ENCODE results near the gene UBAP2. TPM values are rescaled to one million over a fixed set of nuclear protein-coding genes. Genes with fewer than 3 reads are reported as not detected.
"Not testable (repeated sequence)": the region's sequence is repeated elsewhere in the genome, so short reads cannot be mapped to it uniquely, and the experiment has no call there.

Gene UBAP2
- total RNA-seq, 1 donor from 2014 or later: 54.6 TPM

- DNase-seq (ENCODE audit: low spot score): no peak
Measured at GRCh38 chr9:34049630-34050384, 1.1 kb upstream of the UBAP2 start.

GRCh38 chr9:34047864-34048726 lies 592 bp downstream of the UBAP2 start:
- DNase-seq (ENCODE audit: low spot score): peak; percentile 54

- DNase-seq (ENCODE audit: low spot score): no peak
Measured at GRCh38 chr9:34046784-34047379, 1.8 kb downstream of the UBAP2 start.

GRCh38 chr9:34045903-34046302 lies 2.8 kb downstream of the UBAP2 start:
- no peak for DNase-seq (ENCODE audit: low spot score)

- not testable (repeated sequence) for DNase-seq (ENCODE audit: low spot score)
Measured at GRCh38 chr9:34042074-34042473, 6.6 kb downstream of the UBAP2 start.

- DNase-seq (ENCODE audit: low spot score): not testable (repeated sequence)
Measured at GRCh38 chr9:34038851-34039250, 9.8 kb downstream of the UBAP2 start.

- no peak for DNase-seq (ENCODE audit: low spot score)
Measured at GRCh38 chr9:34037626-34038025, 11.1 kb downstream of the UBAP2 start.

- DNase-seq (ENCODE audit: low spot score): no peak
Measured at GRCh38 chr9:34036625-34037024, 12.1 kb downstream of the UBAP2 start.

GRCh38 chr9:34035656-34036055 lies 13.0 kb downstream of the UBAP2 start:
- no peak for DNase-seq (ENCODE audit: low spot score)

GRCh38 chr9:34034698-34035065 lies 14.0 kb downstream of the UBAP2 start:
- DNase-seq (ENCODE audit: low spot score): no peak

GRCh38 chr9:34032631-34033030 lies 16.1 kb downstream of the UBAP2 start:
- no peak for DNase-seq (ENCODE audit: low spot score)

GRCh38 chr9:34027845-34028574 lies 20.7 kb downstream of the UBAP2 start:
- DNase-seq (ENCODE audit: low spot score): no peak

GRCh38 chr9:34025811-34026210 lies 22.9 kb downstream of the UBAP2 start:
- DNase-seq (ENCODE audit: low spot score): no peak

GRCh38 chr9:34025062-34025461 lies 23.6 kb downstream of the UBAP2 start:
- DNase-seq (ENCODE audit: low spot score): no peak

GRCh38 chr9:34024476-34024875 lies 24.2 kb downstream of the UBAP2 start:
- DNase-seq (ENCODE audit: low spot score): not testable (repeated sequence)

- DNase-seq (ENCODE audit: low spot score): no peak
Measured at GRCh38 chr9:34016149-34016548, 32.5 kb downstream of the UBAP2 start.

- no peak for DNase-seq (ENCODE audit: low spot score)
Measured at GRCh38 chr9:34010979-34011378, 37.7 kb downstream of the UBAP2 start.

- DNase-seq (ENCODE audit: low spot score): no peak
Measured at GRCh38 chr9:34001951-34002350, 46.7 kb downstream of the UBAP2 start.

- no peak for DNase-seq (ENCODE audit: low spot score)
Measured at GRCh38 chr9:34001298-34001697, 47.4 kb downstream of the UBAP2 start.

GRCh38 chr9:33995449-33995848 lies 53.2 kb downstream of the UBAP2 start:
- DNase-seq (ENCODE audit: low spot score): no peak

- no peak for DNase-seq (ENCODE audit: low spot score)
Measured at GRCh38 chr9:33993104-33993503, 55.6 kb downstream of the UBAP2 start.

- no peak for DNase-seq (ENCODE audit: low spot score)
Measured at GRCh38 chr9:33992632-33993031, 56.1 kb downstream of the UBAP2 start.
